ENCODE data around the gene ABCA12.

Gene ABCA12

GRCh38 chr2:215052810-215053209 lies 85.6 kb downstream of the ABCA12 start:
- TF ChIP-seq CTCF (IDR thresholded peaks at IDR 0.05): no peak

- TF ChIP-seq CTCF (IDR thresholded peaks at IDR 0.05): no peak
Measured at GRCh38 chr2:215052404-215052803, 86.0 kb downstream of the ABCA12 start.

- TF ChIP-seq CTCF (IDR thresholded peaks at IDR 0.05): no peak
Measured at GRCh38 chr2:215049341-215049740, 89.1 kb downstream of the ABCA12 start.

- no peak for TF ChIP-seq CTCF (IDR thresholded peaks at IDR 0.05)
Measured at GRCh38 chr2:215038421-215038820, 100.0 kb downstream of the ABCA12 start.

- TF ChIP-seq CTCF (IDR thresholded peaks at IDR 0.05): no peak
Measured at GRCh38 chr2:215036314-215036713, 102.1 kb downstream of the ABCA12 start.

GRCh38 chr2:215034154-215034553 lies 104.3 kb downstream of the ABCA12 start:
- no peak for TF ChIP-seq CTCF (IDR thresholded peaks at IDR 0.05)

GRCh38 chr2:215032153-215032552 lies 106.3 kb downstream of the ABCA12 start:
- TF ChIP-seq CTCF (IDR thresholded peaks at IDR 0.05): no peak

- TF ChIP-seq CTCF (IDR thresholded peaks at IDR 0.05): no peak
Measured at GRCh38 chr2:215031321-215031720, 107.1 kb downstream of the ABCA12 start.
